Measurements from ENCODE around the gene RNF115. TPM values are rescaled to one million over a fixed set of nuclear protein-coding genes. Genes with fewer than 3 reads are reported as not detected.

Gene RNF115
- total RNA-seq, 2 donors from 2014 or later = 17.7 to 19.3 TPM

DNA sequence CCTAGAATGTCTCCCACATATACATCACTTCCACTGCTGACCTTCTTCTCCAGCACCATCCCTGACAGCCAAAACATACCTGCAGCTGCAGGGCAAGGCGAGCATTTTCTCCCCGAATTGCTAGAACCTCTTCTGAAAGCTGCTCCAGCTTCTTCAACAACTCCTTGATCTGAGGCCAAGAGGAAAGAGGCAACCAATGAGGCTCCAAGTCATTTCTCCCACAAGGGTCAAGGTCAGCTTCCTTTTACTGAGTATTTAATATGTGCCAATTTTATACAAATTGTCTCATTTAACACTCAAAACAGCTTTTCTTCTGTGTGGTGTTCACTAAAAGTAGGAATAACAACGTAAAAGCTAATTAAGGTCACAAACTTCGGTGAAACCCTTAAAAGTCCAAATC lies 44.3 kb upstream of the RNF115 start:
- Mint-ChIP-seq H3K4me1 (peaks cover 15% of the 10 kb centered on the region), H3K4me3 (no peak overlapping the region), H3K27ac (no peak overlapping the region), H3K27me3 (ENCODE audit: insufficient read depth) (peaks cover 24% of the 10 kb centered on the region), H3K36me3 (ENCODE audit: low read depth) (no peaks in the 10 kb centered on the region), H3K9me3 (no peaks in the 10 kb centered on the region)
- WGBS, 2 experiments (ENCODE audit: insufficient coverage in 1 of 2, insufficient read length in 1 of 2) = 87 to 96% methylated on average over 4 of the region's 4 CpGs
- Histone ChIP-seq H3K36me3 (ENCODE audit: control insufficient read depth, insufficient read depth, low read length) (no peaks in the 10 kb centered on the region), H3K9ac (ENCODE audit: extremely low read depth, low read length, poor library complexity, severe bottlenecking) (no peak overlapping the region), H3K9me3 (ENCODE audit: control insufficient read depth, low read length) (no peaks in the 10 kb centered on the region), H3K4me3 (ENCODE audit: low read length) (no peak overlapping the region), H3K27ac (ENCODE audit: low read depth, low read length) (no peak overlapping the region), H3K4me1 (ENCODE audit: control insufficient read depth, insufficient read depth, low read length) (no peaks in the 10 kb centered on the region), H3K27me3 (ENCODE audit: control insufficient read depth, insufficient read depth, low read length, poor library complexity, severe bottlenecking) (peaks cover 20% of the 10 kb centered on the region)
- DNase-seq = no peak
- TF ChIP-seq, protein P1, sequence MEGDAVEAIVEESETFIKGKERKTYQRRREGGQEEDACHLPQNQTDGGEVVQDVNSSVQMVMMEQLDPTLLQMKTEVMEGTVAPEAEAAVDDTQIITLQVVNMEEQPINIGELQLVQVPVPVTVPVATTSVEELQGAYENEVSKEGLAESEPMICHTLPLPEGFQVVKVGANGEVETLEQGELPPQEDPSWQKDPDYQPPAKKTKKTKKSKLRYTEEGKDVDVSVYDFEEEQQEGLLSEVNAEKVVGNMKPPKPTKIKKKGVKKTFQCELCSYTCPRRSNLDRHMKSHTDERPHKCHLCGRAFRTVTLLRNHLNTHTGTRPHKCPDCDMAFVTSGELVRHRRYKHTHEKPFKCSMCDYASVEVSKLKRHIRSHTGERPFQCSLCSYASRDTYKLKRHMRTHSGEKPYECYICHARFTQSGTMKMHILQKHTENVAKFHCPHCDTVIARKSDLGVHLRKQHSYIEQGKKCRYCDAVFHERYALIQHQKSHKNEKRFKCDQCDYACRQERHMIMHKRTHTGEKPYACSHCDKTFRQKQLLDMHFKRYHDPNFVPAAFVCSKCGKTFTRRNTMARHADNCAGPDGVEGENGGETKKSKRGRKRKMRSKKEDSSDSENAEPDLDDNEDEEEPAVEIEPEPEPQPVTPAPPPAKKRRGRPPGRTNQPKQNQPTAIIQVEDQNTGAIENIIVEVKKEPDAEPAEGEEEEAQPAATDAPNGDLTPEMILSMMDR (conservative IDR thresholded peaks at IDR 0.05) = no peak

DNA sequence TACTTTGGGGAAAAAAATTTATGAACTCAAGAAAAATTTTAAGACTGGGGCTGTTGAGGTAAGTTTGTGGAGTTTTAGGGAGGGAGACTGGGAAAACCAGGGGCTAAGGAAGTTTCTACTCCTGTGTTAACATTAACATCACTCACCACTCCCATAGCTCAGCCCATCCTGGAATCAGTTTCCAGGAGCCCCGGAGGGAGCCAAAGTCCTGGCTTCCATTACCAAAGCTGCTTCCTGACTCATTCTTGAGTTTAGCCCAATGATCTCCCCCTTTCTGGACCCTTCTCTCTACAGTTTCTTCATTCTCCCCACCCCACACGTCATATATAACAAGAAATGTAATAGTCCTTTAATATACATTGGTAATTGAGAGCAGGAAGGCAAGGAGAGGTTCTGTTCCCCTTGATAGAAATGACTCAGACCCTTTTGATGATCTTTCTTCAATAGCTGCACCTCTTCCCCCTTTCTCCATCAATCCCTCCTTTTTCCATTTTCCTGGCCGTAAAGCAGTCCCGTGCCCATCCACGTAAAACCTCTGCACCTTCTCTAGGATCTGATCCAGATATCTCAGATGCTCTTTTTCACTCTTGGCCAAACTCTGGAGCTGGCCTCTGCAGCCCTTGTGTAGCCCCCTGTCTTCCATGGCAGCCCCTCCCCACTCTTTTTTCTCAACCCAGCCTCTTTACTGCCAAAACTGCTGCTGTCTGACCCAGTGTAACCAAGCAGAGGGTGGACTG lies 39.6 kb upstream of the RNF115 start:
- TF ChIP-seq, protein P1 (conservative IDR thresholded peaks at IDR 0.05) = no peak

DNA sequence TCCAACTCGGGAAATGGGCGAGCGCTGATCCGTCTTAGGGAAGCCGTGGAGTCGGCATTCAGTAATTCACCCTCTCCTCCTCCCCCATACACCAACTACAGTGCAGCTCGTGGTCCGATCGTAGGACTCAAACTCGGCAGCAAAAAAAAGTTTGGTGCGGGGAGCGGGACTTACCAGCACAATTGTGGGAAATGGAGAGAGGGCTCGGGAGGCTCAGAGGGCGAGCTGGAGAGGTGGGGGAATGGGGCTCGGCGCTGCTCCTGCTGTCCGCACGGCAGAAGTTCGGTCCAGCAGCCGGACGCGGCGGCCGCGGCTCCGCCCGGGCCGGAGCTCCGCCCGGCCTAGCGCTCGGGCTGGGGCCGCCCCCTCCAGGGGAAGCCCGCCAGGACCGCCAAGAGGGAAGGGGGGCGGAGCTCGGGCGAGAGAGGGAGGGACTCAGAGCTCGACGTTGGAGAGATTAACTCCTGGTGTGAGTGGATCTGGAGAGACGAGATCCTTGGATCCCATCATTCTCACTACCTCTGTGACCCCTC lies 35.7 kb upstream of the RNF115 start:
- Histone ChIP-seq H3K9ac (ENCODE audit: extremely low read depth, low read length, poor library complexity, severe bottlenecking) (peak overlapping the region; percentile 52), H3K9me3 (ENCODE audit: control insufficient read depth, low read length) (no peaks in the 10 kb centered on the region), H3K27ac (ENCODE audit: low read depth, low read length) (peak overlapping the region; percentile 76), H3K4me1 (ENCODE audit: control insufficient read depth, insufficient read depth, low read length) (peaks cover 5% of the 10 kb centered on the region), H3K4me3 (ENCODE audit: low read length) (peak overlapping the region; percentile 94), H3K36me3 (ENCODE audit: control insufficient read depth, insufficient read depth, low read length) (peaks cover 25% of the 10 kb centered on the region), H3K27me3 (ENCODE audit: control insufficient read depth, insufficient read depth, low read length, poor library complexity, severe bottlenecking) (no peaks in the 10 kb centered on the region)
- Mint-ChIP-seq H3K36me3 (ENCODE audit: low read depth) (peaks cover 21% of the 10 kb centered on the region), H3K27me3 (ENCODE audit: insufficient read depth) (peaks cover 8% of the 10 kb centered on the region), H3K27ac (peak overlapping the region; percentile 92), H3K4me1 (peaks cover 6% of the 10 kb centered on the region), H3K4me3 (peak overlapping the region; percentile 94), H3K9me3 (no peaks in the 10 kb centered on the region)
- 0 to 7% methylated on average over 3 to 41 of the region's 41 CpGs for WGBS, 2 experiments (ENCODE audit: insufficient coverage in 1 of 2, insufficient read length in 1 of 2)
- DNase-seq = peak; percentile 96
- TF ChIP-seq, protein P1 (conservative IDR thresholded peaks at IDR 0.05) = peak; percentile 44

More for the DNA sequence above, 39.6 kb upstream of the RNF115 start:
- peaks cover 8% of the 10 kb centered on the region for H3K27me3 Mint-ChIP-seq (ENCODE audit: insufficient read depth)
- Histone ChIP-seq H3K4me1 (ENCODE audit: control insufficient read depth, insufficient read depth, low read length) (no peaks in the 10 kb centered on the region), H3K9me3 (ENCODE audit: control insufficient read depth, low read length) (no peaks in the 10 kb centered on the region), H3K9ac (ENCODE audit: extremely low read depth, low read length, poor library complexity, severe bottlenecking) (no peak overlapping the region), H3K4me3 (ENCODE audit: low read length) (no peak overlapping the region), H3K27me3 (ENCODE audit: control insufficient read depth, insufficient read depth, low read length, poor library complexity, severe bottlenecking) (no peaks in the 10 kb centered on the region), H3K36me3 (ENCODE audit: control insufficient read depth, insufficient read depth, low read length) (no peaks in the 10 kb centered on the region), H3K27ac (ENCODE audit: low read depth, low read length) (no peak overlapping the region)
- H3K9me3 Mint-ChIP-seq = no peaks in the 10 kb centered on the region
- no peak for DNase-seq
- H3K27ac Mint-ChIP-seq = no peak overlapping the region
- H3K4me3 Mint-ChIP-seq = no peak overlapping the region
- peaks cover 4% of the 10 kb centered on the region for H3K4me1 Mint-ChIP-seq
- 89 to 93% methylated on average over 3 to 4 of the region's 5 CpGs for WGBS, 2 experiments (ENCODE audit: insufficient coverage in 1 of 2, insufficient read length in 1 of 2)
- no peaks in the 10 kb centered on the region for H3K36me3 Mint-ChIP-seq (ENCODE audit: low read depth)
